ENCODE data around the gene COMT. TPM values are rescaled to one million over a fixed set of nuclear protein-coding genes. Genes with fewer than 3 reads are reported as not detected.

Gene COMT
- total RNA-seq, 5 donors from 2014 or later (not counting 1 experiment from before 2014, with no cell fraction given): 30.6 to 53.1 (median 50.5) TPM

- ATAC-seq (replicated peaks in 1 of 4): no peak
- H3K9me3 Mint-ChIP-seq: peaks cover 5 to 6% (median 6%) of the 10 kb centered on the region in 3 donors
- no peak overlapping the region for H3K27ac Mint-ChIP-seq
- H3K36me3 ChIP-seq (ENCODE audit: control insufficient read depth in 2 of 2, extremely low read depth in 1 of 2, insufficient read depth in 1 of 2, low read length in 1 of 2): no peaks in the 10 kb centered on the region
- no peak overlapping the region for H3K4me3 Mint-ChIP-seq
- H3K4me1 ChIP-seq (ENCODE audit: control insufficient read depth in 1 of 2, extremely low read depth in 1 of 2, insufficient read depth in 2 of 2, low read length in 2 of 2): no peaks in the 10 kb centered on the region
- H3K27me3 Mint-ChIP-seq: peaks cover 0 to 2% of the 10 kb centered on the region in 2 donors
- CTCF ChIA-PET: no interaction called here
- no peak for DNase-seq
- POLR2A ChIA-PET: no interaction called here
- peaks cover 0 to 2% (median 0%) of the 10 kb centered on the region in 3 donors for H3K4me1 Mint-ChIP-seq
- no peaks in the 10 kb centered on the region for H3K36me3 Mint-ChIP-seq
- H3K27me3 ChIP-seq (replicated peaks in 1 of 2; ENCODE audit: control insufficient read depth in 2 of 2, extremely low read depth in 1 of 2, insufficient read depth in 2 of 2, low read length in 1 of 2): peaks cover 0 to 11% of the 10 kb centered on the region in 2 experiments
- no peak overlapping the region for H3K27ac ChIP-seq (ENCODE audit: low read length)
- H3K9me3 ChIP-seq: no peaks in the 10 kb centered on the region
- no peak overlapping the region for H3K4me3 ChIP-seq (ENCODE audit: control insufficient read depth in 1 of 2, extremely low read depth in 1 of 2, low read length in 1 of 2)
- WGBS (ENCODE audit: insufficient coverage): 95% methylated on average over 8 of the region's 9 CpGs
Observed at GRCh38 chr22:20009018-20009491, 67.5 kb downstream of the COMT start.

DNA sequence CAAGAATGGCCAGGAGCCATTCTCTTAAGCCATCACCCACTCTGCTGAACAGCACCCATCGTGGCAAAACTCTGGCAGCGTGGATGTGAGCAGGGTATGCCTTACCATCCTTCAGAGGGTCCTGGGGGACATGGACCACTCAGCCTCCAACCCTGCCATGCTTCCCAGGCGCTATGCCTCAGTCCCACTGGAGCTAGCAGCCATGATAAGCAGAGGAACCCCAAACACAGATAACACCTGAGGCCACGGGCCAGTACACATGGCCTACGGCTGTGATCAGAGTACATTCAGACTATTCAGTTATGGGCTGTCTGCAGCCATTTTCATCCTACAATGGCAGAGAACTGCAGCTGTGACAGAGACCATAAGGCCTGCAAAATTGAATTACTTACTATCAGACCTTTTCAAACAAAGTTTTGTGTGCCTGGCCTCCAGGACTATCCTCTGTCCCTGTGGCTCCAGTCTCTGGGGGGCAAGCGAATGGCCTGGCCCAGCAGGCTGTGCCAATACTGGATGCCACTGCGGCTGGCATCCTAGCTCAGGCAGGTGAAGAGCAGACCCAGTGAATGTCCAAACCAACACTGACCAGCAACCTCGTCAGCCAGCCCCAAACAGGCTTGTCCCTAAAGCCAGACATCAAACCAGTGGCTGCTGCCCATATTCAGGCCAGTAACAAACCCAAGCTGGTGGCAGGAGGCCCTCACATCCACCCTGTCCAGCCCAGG lies 68.2 kb downstream of the COMT start:
- peaks cover 0 to 2% (median 0%) of the 10 kb centered on the region in 3 donors for H3K4me1 Mint-ChIP-seq
- H3K4me3 Mint-ChIP-seq: no peak overlapping the region
- H3K9me3 Mint-ChIP-seq: no peaks in the 10 kb centered on the region
- Histone ChIP-seq H3K4me1 (ENCODE audit: control insufficient read depth in 1 of 2, extremely low read depth in 1 of 2, insufficient read depth in 2 of 2, low read length in 2 of 2) (no peaks in the 10 kb centered on the region), H3K9me3 (no peaks in the 10 kb centered on the region), H3K4me3 (ENCODE audit: control insufficient read depth in 1 of 2, extremely low read depth in 1 of 2, low read length in 1 of 2) (no peak overlapping the region), H3K36me3 (ENCODE audit: control insufficient read depth in 2 of 2, extremely low read depth in 1 of 2, insufficient read depth in 1 of 2, low read length in 1 of 2) (no peaks in the 10 kb centered on the region), H3K27me3 (replicated peaks in 1 of 2; ENCODE audit: control insufficient read depth in 2 of 2, extremely low read depth in 1 of 2, insufficient read depth in 2 of 2, low read length in 1 of 2) (peaks cover 0 to 11% of the 10 kb centered on the region in 2 experiments), H3K27ac (ENCODE audit: low read length) (no peak overlapping the region)
- no peaks in the 10 kb centered on the region for H3K36me3 Mint-ChIP-seq
- H3K27me3 Mint-ChIP-seq: peaks cover 0 to 2% of the 10 kb centered on the region in 2 donors
- ChIA-PET CTCF (no interaction called here), POLR2A (no interaction called here)
- WGBS (ENCODE audit: insufficient coverage): 92% methylated on average over 5 of the region's 8 CpGs
- H3K27ac Mint-ChIP-seq: no peak overlapping the region
- ATAC-seq (replicated peaks in 1 of 4) (no peak), DNase-seq (no peak)

GRCh38 chr22:20010307-20011122 lies 68.9 kb downstream of the COMT start:
- Histone ChIP-seq H3K27me3 (replicated peaks in 1 of 2; ENCODE audit: control insufficient read depth in 2 of 2, extremely low read depth in 1 of 2, insufficient read depth in 2 of 2, low read length in 1 of 2) (peaks cover 0 to 18% of the 10 kb centered on the region in 2 experiments), H3K9me3 (no peaks in the 10 kb centered on the region), H3K4me1 (ENCODE audit: control insufficient read depth in 1 of 2, extremely low read depth in 1 of 2, insufficient read depth in 2 of 2, low read length in 2 of 2) (no peaks in the 10 kb centered on the region), H3K4me3 (ENCODE audit: control insufficient read depth in 1 of 2, extremely low read depth in 1 of 2, low read length in 1 of 2) (no peak overlapping the region), H3K36me3 (ENCODE audit: control insufficient read depth in 2 of 2, extremely low read depth in 1 of 2, insufficient read depth in 1 of 2, low read length in 1 of 2) (no peaks in the 10 kb centered on the region), H3K27ac (ENCODE audit: low read length) (no peak overlapping the region)
- CTCF ChIA-PET: interaction anchor here in 1 of 2 donors (0.7 kb wide), 1 partner anchor 7 kb away, joined by 5 read pairs; no protein-coding TSS in a partner anchor
- Mint-ChIP-seq H3K27me3 (peaks cover 0 to 2% of the 10 kb centered on the region in 2 donors), H3K4me1 (peaks cover 0 to 5% (median 0%) of the 10 kb centered on the region in 3 donors), H3K27ac (no peak overlapping the region), H3K36me3 (no peaks in the 10 kb centered on the region), H3K4me3 (no peak overlapping the region), H3K9me3 (no peaks in the 10 kb centered on the region)
- 79% methylated on average over 9 of the region's 14 CpGs for WGBS (ENCODE audit: insufficient coverage)
- DNase-seq (no peak), ATAC-seq (replicated peaks in 1 of 4) (no peak)
- POLR2A ChIA-PET: no interaction called here

GRCh38 chr22:20011123-20011992 lies 69.8 kb downstream of the COMT start:
- no peaks in the 10 kb centered on the region for H3K36me3 ChIP-seq (ENCODE audit: control insufficient read depth in 2 of 2, extremely low read depth in 1 of 2, insufficient read depth in 1 of 2, low read length in 1 of 2)
- Mint-ChIP-seq H3K9me3 (no peaks in the 10 kb centered on the region), H3K36me3 (no peaks in the 10 kb centered on the region), H3K27me3 (peaks cover 0 to 2% of the 10 kb centered on the region in 2 donors), H3K27ac (no peak overlapping the region), H3K4me1 (peaks cover 0 to 7% (median 0%) of the 10 kb centered on the region in 3 donors), H3K4me3 (no peak overlapping the region)
- H3K4me3 ChIP-seq (ENCODE audit: control insufficient read depth in 1 of 2, extremely low read depth in 1 of 2, low read length in 1 of 2): no peak overlapping the region
- no peak overlapping the region for H3K27ac ChIP-seq (ENCODE audit: low read length)
- H3K4me1 ChIP-seq (ENCODE audit: control insufficient read depth in 1 of 2, extremely low read depth in 1 of 2, insufficient read depth in 2 of 2, low read length in 2 of 2): no peaks in the 10 kb centered on the region
- no peak for DNase-seq
- WGBS (ENCODE audit: insufficient coverage): 86% methylated on average over 16 of the region's 20 CpGs
- peaks cover 0 to 21% of the 10 kb centered on the region in 2 experiments for H3K27me3 ChIP-seq (replicated peaks in 1 of 2; ENCODE audit: control insufficient read depth in 2 of 2, extremely low read depth in 1 of 2, insufficient read depth in 2 of 2, low read length in 1 of 2)
- no peak for ATAC-seq (replicated peaks in 1 of 4)
- ChIA-PET CTCF (interaction anchor here in 1 of 2 donors (0.7 kb wide), 1 partner anchor 8 kb away, joined by 5 read pairs; no protein-coding TSS in a partner anchor), POLR2A (no interaction called here)
- H3K9me3 ChIP-seq: no peaks in the 10 kb centered on the region

DNA sequence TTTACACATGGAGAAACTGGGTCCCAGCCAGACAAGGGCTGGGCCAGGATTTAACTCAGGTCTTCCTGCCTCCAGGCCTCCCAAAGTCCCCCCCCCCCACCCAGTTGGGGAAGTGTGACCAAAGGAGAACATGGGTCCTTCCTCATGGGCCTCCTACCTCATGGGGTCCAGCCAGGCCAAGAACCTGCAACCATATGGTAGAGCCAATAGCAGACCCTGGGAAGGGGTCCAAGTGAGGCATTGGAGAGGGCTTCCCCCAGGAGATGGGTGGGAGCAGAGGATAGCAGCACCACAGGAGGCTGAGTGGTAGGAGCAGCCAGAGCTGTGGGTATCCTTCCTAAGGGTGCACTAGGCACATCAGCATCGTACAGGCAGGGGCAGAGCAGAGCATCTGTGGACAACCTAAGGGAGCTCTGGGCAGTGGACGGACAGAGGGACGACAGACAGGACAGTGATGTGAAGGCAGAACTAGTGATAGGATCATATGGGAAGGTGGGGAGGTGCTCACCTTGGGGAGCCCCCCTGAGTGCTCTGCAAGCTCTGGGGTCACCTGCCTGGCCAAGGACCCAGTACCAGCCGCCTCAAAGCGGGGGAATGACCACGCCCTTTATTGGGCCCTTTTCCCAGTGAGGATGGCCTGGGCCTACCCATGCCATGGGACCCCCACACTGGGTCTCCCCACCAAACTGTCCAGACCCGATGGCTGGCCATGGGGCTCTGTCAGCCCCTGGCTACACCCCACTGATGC lies 70.6 kb downstream of the COMT start:
- Histone ChIP-seq H3K27me3 (replicated peaks in 1 of 2; ENCODE audit: control insufficient read depth in 2 of 2, extremely low read depth in 1 of 2, insufficient read depth in 2 of 2, low read length in 1 of 2) (peaks cover 0 to 25% of the 10 kb centered on the region in 2 experiments), H3K27ac (ENCODE audit: low read length) (no peak overlapping the region), H3K9me3 (no peaks in the 10 kb centered on the region), H3K4me3 (ENCODE audit: control insufficient read depth in 1 of 2, extremely low read depth in 1 of 2, low read length in 1 of 2) (no peak overlapping the region), H3K36me3 (ENCODE audit: control insufficient read depth in 2 of 2, extremely low read depth in 1 of 2, insufficient read depth in 1 of 2, low read length in 1 of 2) (no peaks in the 10 kb centered on the region), H3K4me1 (ENCODE audit: control insufficient read depth in 1 of 2, extremely low read depth in 1 of 2, insufficient read depth in 2 of 2, low read length in 2 of 2) (peaks cover under 1 to 3% of the 10 kb centered on the region in 2 experiments)
- H3K27ac Mint-ChIP-seq: no peak overlapping the region
- no peaks in the 10 kb centered on the region for H3K9me3 Mint-ChIP-seq
- 90% methylated on average over 7 of the region's 7 CpGs for WGBS (ENCODE audit: insufficient coverage)
- DNase-seq (no peak), ATAC-seq (replicated peaks in 1 of 4) (no peak)
- H3K4me1 Mint-ChIP-seq: peaks cover 0 to 9% (median 0%) of the 10 kb centered on the region in 3 donors
- H3K27me3 Mint-ChIP-seq: peaks cover 0 to 2% of the 10 kb centered on the region in 2 donors
- no peaks in the 10 kb centered on the region for H3K36me3 Mint-ChIP-seq
- CTCF ChIA-PET: no interaction called here
- POLR2A ChIA-PET: no interaction called here
- H3K4me3 Mint-ChIP-seq: no peak overlapping the region

Measured in T-cell (primary cell).